Activated CD4-positive, alpha-beta T cell treated with anti-CD3 and anti-CD28 coated beads for 48 hours (primary cell): ENCODE data around the gene PITPNC1.
"Not testable (repeated sequence)": the region's sequence is repeated elsewhere in the genome, so short reads cannot be mapped to it uniquely, and the experiment has no call there.

Experiments
- DNase-seq: peaks from one replicate; pipeline ENCODE4 v3.0.0-alpha.2; 2020

PITPNC1 gene

DNA sequence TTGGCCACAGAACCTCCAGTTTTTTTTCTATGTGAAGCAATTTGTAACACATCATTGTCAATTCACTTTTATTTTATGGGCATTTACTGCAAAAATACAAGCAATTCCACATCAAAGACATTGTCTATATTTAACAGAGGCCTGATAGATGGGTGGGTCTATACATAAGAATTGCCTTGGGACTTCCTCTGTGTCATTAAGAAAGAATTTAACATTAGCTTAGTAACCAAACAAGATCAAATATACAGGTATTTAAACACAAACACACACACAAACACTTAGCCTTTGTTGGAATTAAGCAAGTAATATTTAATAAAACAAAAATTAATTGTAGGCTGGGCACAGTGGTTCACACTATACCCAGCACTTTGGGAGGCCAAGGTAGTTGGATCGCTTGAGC, 4.3 kb upstream of the PITPNC1 start:
- DNase-seq: no peak

DNA sequence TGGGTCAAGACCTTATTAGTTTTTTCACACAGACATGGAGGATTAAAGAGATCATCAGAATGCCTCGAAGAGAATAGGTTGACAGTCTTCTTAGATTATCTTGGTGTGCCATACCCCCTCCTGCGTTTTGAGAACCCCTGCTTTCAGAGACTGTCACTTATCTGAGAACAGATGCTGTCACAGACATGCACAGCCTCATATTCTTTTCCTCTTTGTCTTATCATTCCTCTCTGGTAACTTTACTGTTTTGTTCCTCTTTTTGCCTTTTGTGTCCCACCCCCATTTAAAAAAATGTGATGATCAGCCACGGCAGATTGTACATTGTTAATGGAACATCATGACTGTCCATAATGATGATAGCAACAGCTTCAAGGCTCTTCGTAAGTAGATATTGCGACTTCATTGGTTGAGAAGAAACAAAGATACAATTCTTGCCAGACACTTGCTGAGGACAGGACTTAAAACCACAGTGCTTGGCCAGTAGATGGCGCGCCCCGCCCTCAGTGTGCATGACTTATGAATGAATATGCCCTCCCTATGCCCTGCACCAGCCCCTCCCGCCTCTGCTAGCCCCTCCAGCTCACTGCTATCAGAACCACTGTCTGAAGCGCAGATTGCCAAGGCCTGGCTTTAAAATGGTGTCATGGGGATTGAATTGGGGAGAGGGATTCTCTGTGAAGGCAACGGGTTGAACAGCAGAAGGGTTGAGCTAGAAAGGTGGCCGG, 2.6 kb upstream of the PITPNC1 start:
- peak; percentile 93 for DNase-seq

DNA sequence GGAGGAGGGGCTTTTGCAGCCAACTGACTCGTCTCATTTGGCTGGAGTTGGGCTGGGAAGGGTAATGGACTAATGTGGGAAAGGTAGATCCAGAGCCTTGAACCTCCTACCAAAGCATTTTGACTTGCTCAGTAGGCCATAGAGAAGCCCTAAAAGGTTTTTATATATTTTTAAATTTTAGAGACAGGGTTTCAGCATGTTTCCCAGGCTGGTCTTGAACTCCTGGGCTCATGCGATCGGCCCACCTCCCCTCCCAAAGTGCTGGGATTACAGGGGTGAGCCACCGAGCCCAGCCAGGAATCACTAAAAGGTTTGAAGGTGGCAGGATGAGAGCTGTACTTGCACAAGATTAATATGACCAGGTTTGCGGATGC, 2.0 kb upstream of the PITPNC1 start:
- DNase-seq: no peak

GRCh38 chr17:67375716-67376115, 1.4 kb upstream of the PITPNC1 start:
- no peak for DNase-seq

DNA sequence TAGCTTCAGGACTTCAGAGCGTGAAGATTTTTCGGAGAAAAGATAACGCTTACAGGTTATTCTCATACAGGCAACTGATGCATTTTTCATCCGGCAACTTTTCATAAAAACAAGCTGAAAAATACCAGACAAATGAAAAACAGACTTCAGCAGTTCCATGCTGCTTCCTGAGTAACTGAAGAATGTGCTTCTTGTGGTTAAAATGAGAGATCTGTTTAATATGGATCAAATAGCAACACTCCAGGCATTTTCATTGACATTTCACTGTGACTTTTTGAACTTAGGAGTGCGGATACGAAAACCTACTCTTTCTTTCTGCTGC, 705 bp upstream of the PITPNC1 start:
- DNase-seq: no peak

- peak; percentile 69 for DNase-seq
Measured at GRCh38 chr17:67377488-67378453, 690 bp downstream of the PITPNC1 start.

DNA sequence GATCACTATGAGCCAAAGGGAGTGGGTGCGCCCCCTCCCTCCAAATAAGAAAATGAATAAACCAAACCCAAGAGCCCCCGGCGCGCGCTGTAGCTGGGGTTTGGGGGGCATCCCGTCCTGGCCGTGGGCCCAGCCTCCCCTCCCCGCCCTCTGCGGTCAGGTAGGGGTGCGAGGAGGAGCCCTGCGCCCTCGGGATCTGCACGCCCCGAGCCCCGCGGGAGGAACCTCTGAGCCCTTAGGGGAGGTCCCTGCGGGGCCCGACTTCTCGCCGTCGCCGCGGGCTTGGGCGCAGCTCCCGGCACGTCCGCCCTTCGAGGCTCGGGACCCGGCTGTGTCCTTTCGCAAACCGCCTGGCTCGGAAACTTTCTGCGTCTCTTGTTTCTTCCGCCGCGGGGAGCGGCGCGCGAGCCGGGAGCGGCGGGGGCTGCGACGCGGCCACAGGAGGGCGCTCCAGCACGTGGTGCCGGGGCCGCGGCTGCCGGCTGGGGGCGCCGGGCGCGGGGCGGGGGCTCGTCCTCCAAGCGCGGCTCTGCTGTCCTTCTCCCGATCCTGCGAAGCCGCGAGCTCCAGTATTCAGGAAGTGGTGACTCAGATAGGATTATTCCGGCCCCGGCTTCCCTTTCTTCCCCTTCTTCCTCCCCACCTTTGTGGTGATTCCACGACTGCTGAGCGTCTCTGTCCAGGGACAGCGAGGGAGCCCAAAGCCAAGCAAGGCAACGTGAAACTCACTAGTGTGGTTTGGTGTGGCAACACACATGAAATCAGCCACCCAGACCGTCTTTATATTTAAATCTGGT, 1.6 kb downstream of the PITPNC1 start:
- DNase-seq: peak; percentile 86

GRCh38 chr17:67379251-67379630, 2.2 kb downstream of the PITPNC1 start:
- no peak for DNase-seq

GRCh38 chr17:67381929-67382257, 4.8 kb downstream of the PITPNC1 start:
- DNase-seq: no peak

- no peak for DNase-seq
Measured at GRCh38 chr17:67385122-67385988, 8.3 kb downstream of the PITPNC1 start.

- DNase-seq: peak; percentile 83
Measured at GRCh38 chr17:67386965-67387551, 10.0 kb downstream of the PITPNC1 start.

- DNase-seq: not testable (repeated sequence)
Measured at GRCh38 chr17:67388536-67388935, 11.5 kb downstream of the PITPNC1 start.

DNA sequence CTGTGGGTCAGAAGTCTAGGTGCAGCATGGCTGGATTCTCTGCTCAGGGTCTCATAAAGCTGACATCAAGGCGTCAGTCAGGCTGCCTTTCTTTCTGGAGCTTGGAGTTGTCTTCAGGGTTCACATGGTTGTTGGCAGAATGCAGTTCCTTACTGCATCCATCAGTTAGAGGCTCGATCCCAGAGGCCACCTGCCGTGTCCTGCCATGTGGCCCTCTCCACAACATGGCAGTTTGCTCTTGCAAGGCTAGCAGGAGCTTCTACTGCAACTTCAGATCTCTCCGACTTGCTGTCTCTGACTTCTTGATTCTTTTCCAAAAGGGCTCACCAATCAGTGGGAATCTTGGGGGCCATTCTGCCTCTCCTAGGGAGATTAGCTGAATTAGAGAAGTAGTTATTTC, 11.9 kb downstream of the PITPNC1 start:
- no peak for DNase-seq

GRCh38 chr17:67390006-67390645, 13.0 kb downstream of the PITPNC1 start:
- DNase-seq: no peak

- peak; percentile 75 for DNase-seq
Measured at GRCh38 chr17:67390646-67391361, 13.7 kb downstream of the PITPNC1 start.

GRCh38 chr17:67392111-67392510, 15.0 kb downstream of the PITPNC1 start:
- DNase-seq: peak; percentile 42

GRCh38 chr17:67393809-67394397, 16.8 kb downstream of the PITPNC1 start:
- DNase-seq: no peak

GRCh38 chr17:67399676-67400075, 22.6 kb downstream of the PITPNC1 start:
- no peak for DNase-seq

DNA sequence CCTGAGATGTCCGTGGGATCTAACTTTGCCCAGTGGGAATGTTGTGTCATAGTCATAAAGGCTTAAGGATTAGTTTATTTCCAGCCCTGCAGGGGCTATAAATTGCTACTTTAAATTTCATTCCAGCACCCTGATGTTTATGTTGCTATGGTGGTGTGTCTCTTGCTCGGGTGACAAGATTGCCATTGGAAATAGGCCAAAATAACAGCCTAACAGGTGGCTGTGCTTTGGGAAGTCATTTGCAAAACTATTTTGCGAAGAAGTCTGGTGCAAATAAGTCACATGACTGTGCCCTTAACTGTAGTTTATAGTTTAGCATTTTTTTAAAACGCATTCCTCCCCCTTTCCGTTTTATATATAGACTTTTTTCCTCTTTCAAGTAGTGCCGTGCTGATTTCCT, 23.1 kb downstream of the PITPNC1 start:
- DNase-seq: no peak

GRCh38 chr17:67401106-67401505, 24.0 kb downstream of the PITPNC1 start:
- no peak for DNase-seq
